GM21447 (cell line): ENCODE measurements around the gene TAF7.
"Not testable (repeated sequence)": the region's sequence is repeated elsewhere in the genome, so short reads cannot be mapped to it uniquely, and the experiment has no call there.

Source experiments
- ATAC-seq: cut with Tn5 transposase; IDR thresholded peaks from one replicate; pipeline ENCODE4 v1.9.1; 2021; ENCODE audit not compliant: unreplicated experiment

The TAF7 gene

GRCh38 chr5:141340781-141341354, 20.3 kb upstream of the TAF7 start:
- not testable (repeated sequence) for ATAC-seq

GRCh38 chr5:141338538-141339306, 18.1 kb upstream of the TAF7 start, which contains the start of gene PCDHGA2:
Gene PCDHGA2, plus strand, starts transcription at chr5:141338760.
- ATAC-seq = no peak

- ATAC-seq = not testable (repeated sequence)
These were observed 12.0 kb upstream of the TAF7 start for GRCh38 chr5:141332571-141332970.

GRCh38 chr5:141330299-141331080, 9.9 kb upstream of the TAF7 start, which contains the start of gene PCDHGA1:
Gene PCDHGA1, plus strand, starts transcription at chr5:141330514.
- no peak for ATAC-seq

GRCh38 chr5:141328231-141328630, 7.6 kb upstream of the TAF7 start:
- no peak for ATAC-seq

- peak; percentile 74 for ATAC-seq
These were observed 5.7 kb upstream of the TAF7 start for GRCh38 chr5:141326088-141326854.

GRCh38 chr5:141322261-141322660, 1.7 kb upstream of the TAF7 start:
- ATAC-seq = no peak

GRCh38 chr5:141319699-141320098, 885 bp downstream of the TAF7 start:
- ATAC-seq = no peak

- no peak for ATAC-seq
These were observed 1.4 kb downstream of the TAF7 start for GRCh38 chr5:141319202-141319601.

GRCh38 chr5:141316963-141317362, 3.6 kb downstream of the TAF7 start:
- ATAC-seq = not testable (repeated sequence)

GRCh38 chr5:141313711-141314110, 6.9 kb downstream of the TAF7 start:
- ATAC-seq = no peak

- ATAC-seq = no peak
These were observed 14.0 kb downstream of the TAF7 start for GRCh38 chr5:141306630-141307029.

- no peak for ATAC-seq
These were observed 16.8 kb downstream of the TAF7 start, which contains the start of gene SLC25A2 for GRCh38 chr5:141303756-141304155. Gene SLC25A2, minus strand, starts transcription at chr5:141304049. Its CDS starts 184 bp downstream, at chr5:141303865.

- no peak for ATAC-seq
These were observed 22.2 kb downstream of the TAF7 start for GRCh38 chr5:141298376-141298775.

GRCh38 chr5:141272906-141273305, 47.7 kb downstream of the TAF7 start:
- ATAC-seq = no peak

GRCh38 chr5:141269195-141269594, 51.4 kb downstream of the TAF7 start:
- ATAC-seq = no peak
